GM18867 (cell line): Measurements from ENCODE around the gene LAMA2.

ENCODE experiments used
- ATAC-seq: cut with Tn5 transposase; IDR thresholded peaks from one replicate; pipeline ENCODE4 v1.9.1; 2021; ENCODE audit warnings: mild to moderate bottlenecking, moderate library complexity; ENCODE audit not compliant: unreplicated experiment

The LAMA2 gene

GRCh38 chr6:128882991-128883611 is at the start of gene LAMA2:
Gene LAMA2, plus strand, starts transcription at chr6:128883138. Its CDS starts 108 bp downstream, at chr6:128883246.
- ATAC-seq, result no peak

- no peak for ATAC-seq
Observed at GRCh38 chr6:128836761-128837160, 46.2 kb upstream of the LAMA2 start.

- ATAC-seq, result no peak
Observed at GRCh38 chr6:128841518-128841917, 41.4 kb upstream of the LAMA2 start.

GRCh38 chr6:128844598-128844997 is 38.3 kb upstream of the LAMA2 start:
- no peak for ATAC-seq

GRCh38 chr6:128847431-128848210 is 35.3 kb upstream of the LAMA2 start:
- ATAC-seq, result no peak

- ATAC-seq, result no peak
Observed at GRCh38 chr6:128848212-128848935, 34.6 kb upstream of the LAMA2 start.

- ATAC-seq, result no peak
Observed at GRCh38 chr6:128855581-128856085, 27.3 kb upstream of the LAMA2 start.

GRCh38 chr6:128857806-128858205 is 25.1 kb upstream of the LAMA2 start:
- no peak for ATAC-seq

GRCh38 chr6:128860782-128861181 is 22.2 kb upstream of the LAMA2 start:
- no peak for ATAC-seq

GRCh38 chr6:128863983-128864382 is 19.0 kb upstream of the LAMA2 start:
- no peak for ATAC-seq

GRCh38 chr6:128870746-128871145 is 12.2 kb upstream of the LAMA2 start:
- ATAC-seq, result no peak

- no peak for ATAC-seq
Observed at GRCh38 chr6:128874863-128875262, 8.1 kb upstream of the LAMA2 start.

GRCh38 chr6:128882560-128882959 is 378 bp upstream of the LAMA2 start:
- ATAC-seq, result no peak

GRCh38 chr6:128883906-128884305 is 968 bp downstream of the LAMA2 start:
- no peak for ATAC-seq

- ATAC-seq, result no peak
Observed at GRCh38 chr6:128885381-128885780, 2.4 kb downstream of the LAMA2 start.

- no peak for ATAC-seq
Observed at GRCh38 chr6:128886706-128887105, 3.8 kb downstream of the LAMA2 start.

- no peak for ATAC-seq
Observed at GRCh38 chr6:128888444-128889175, 5.7 kb downstream of the LAMA2 start.

- ATAC-seq, result no peak
Observed at GRCh38 chr6:128889870-128890269, 6.9 kb downstream of the LAMA2 start.

- ATAC-seq, result no peak
Observed at GRCh38 chr6:128892079-128892478, 9.1 kb downstream of the LAMA2 start.

- ATAC-seq, result no peak
Observed at GRCh38 chr6:128899341-128900050, 16.6 kb downstream of the LAMA2 start.
